ENCODE results near the gene ADD3.

The ADD3 gene

GRCh38 chr10:110074298-110074697 lies 66.5 kb downstream of the ADD3 start:
- H3K4me2 ChIP-seq (ENCODE audit: insufficient read depth, low read length), result no peak overlapping the region
- H3K27me3 ChIP-seq (ENCODE audit: insufficient read depth, low read length, poor library complexity), result no peaks in the 10 kb centered on the region
- no peak overlapping the region for H2AFZ ChIP-seq (ENCODE audit: low read depth, low read length)
- H3K27ac ChIP-seq (ENCODE audit: low read length), result no peak overlapping the region
- peaks cover 85% of the 10 kb centered on the region for H3K79me2 ChIP-seq (ENCODE audit: insufficient read depth, low read length)
- no peak for ATAC-seq (ENCODE audit: insufficient read depth, low read depth)
- H3K4me3 ChIP-seq (ENCODE audit: low read depth in 1 of 2, low read length in 2 of 2), result no peak overlapping the region
- no peaks in the 10 kb centered on the region for H3K36me3 ChIP-seq (ENCODE audit: insufficient read depth, low read length)
- H3K9ac ChIP-seq (ENCODE audit: low read depth, low read length), result no peak overlapping the region
- H3K9me3 ChIP-seq (ENCODE audit: insufficient read depth, low read length, severe bottlenecking), result no peaks in the 10 kb centered on the region
- no peak for DNase-seq
- TF ChIP-seq EZH2 (IDR thresholded peaks at IDR 0.05; ENCODE audit: borderline replicate concordance, low read depth, low read length, severe bottlenecking) (no peak), CTCF (IDR thresholded peaks at IDR 0.05; ENCODE audit: borderline replicate concordance, extremely low read depth, low read length, poor library complexity, severe bottlenecking) (no peak)
- peaks cover 62% of the 10 kb centered on the region for H3K4me1 ChIP-seq (ENCODE audit: insufficient read depth, low read length)
- peaks cover 13% of the 10 kb centered on the region for H4K20me1 ChIP-seq (ENCODE audit: insufficient read depth, low read length)

- no peak for ATAC-seq (ENCODE audit: insufficient read depth, low read depth)
- H3K9ac ChIP-seq (ENCODE audit: low read depth, low read length), result no peak overlapping the region
- no peak overlapping the region for H2AFZ ChIP-seq (ENCODE audit: low read depth, low read length)
- H3K9me3 ChIP-seq (ENCODE audit: insufficient read depth, low read length, severe bottlenecking), result no peaks in the 10 kb centered on the region
- H3K4me1 ChIP-seq (ENCODE audit: insufficient read depth, low read length), result peaks cover 55% of the 10 kb centered on the region
- peaks cover 13% of the 10 kb centered on the region for H4K20me1 ChIP-seq (ENCODE audit: insufficient read depth, low read length)
- no peak for DNase-seq
- H3K27me3 ChIP-seq (ENCODE audit: insufficient read depth, low read length, poor library complexity), result no peaks in the 10 kb centered on the region
- no peak overlapping the region for H3K4me3 ChIP-seq (ENCODE audit: low read depth in 1 of 2, low read length in 2 of 2)
- TF ChIP-seq CTCF (IDR thresholded peaks at IDR 0.05; ENCODE audit: borderline replicate concordance, extremely low read depth, low read length, poor library complexity, severe bottlenecking) (no peak), EZH2 (IDR thresholded peaks at IDR 0.05; ENCODE audit: borderline replicate concordance, low read depth, low read length, severe bottlenecking) (no peak)
- H3K4me2 ChIP-seq (ENCODE audit: insufficient read depth, low read length), result no peak overlapping the region
- peaks cover 84% of the 10 kb centered on the region for H3K79me2 ChIP-seq (ENCODE audit: insufficient read depth, low read length)
- H3K27ac ChIP-seq (ENCODE audit: low read length), result 0 out of 2 replicates have a peak overlapping the region, but pooled peaks have one; percentile 29
- no peaks in the 10 kb centered on the region for H3K36me3 ChIP-seq (ENCODE audit: insufficient read depth, low read length)
Observed at GRCh38 chr10:110074758-110075671, 67.2 kb downstream of the ADD3 start.

- H3K79me2 ChIP-seq (ENCODE audit: insufficient read depth, low read length), result peaks cover 80% of the 10 kb centered on the region
- no peaks in the 10 kb centered on the region for H3K27me3 ChIP-seq (ENCODE audit: insufficient read depth, low read length, poor library complexity)
- H3K27ac ChIP-seq (ENCODE audit: low read length), result no peak overlapping the region
- H4K20me1 ChIP-seq (ENCODE audit: insufficient read depth, low read length), result peaks cover 10% of the 10 kb centered on the region
- H3K36me3 ChIP-seq (ENCODE audit: insufficient read depth, low read length), result no peaks in the 10 kb centered on the region
- no peak overlapping the region for H3K9ac ChIP-seq (ENCODE audit: low read depth, low read length)
- H2AFZ ChIP-seq (ENCODE audit: low read depth, low read length), result no peak overlapping the region
- H3K4me2 ChIP-seq (ENCODE audit: insufficient read depth, low read length), result no peak overlapping the region
- no peak for ATAC-seq (ENCODE audit: insufficient read depth, low read depth)
- no peak for TF ChIP-seq EZH2 (IDR thresholded peaks at IDR 0.05; ENCODE audit: borderline replicate concordance, low read depth, low read length, severe bottlenecking)
- TF ChIP-seq CTCF (IDR thresholded peaks at IDR 0.05; ENCODE audit: borderline replicate concordance, extremely low read depth, low read length, poor library complexity, severe bottlenecking), result no peak
- H3K4me3 ChIP-seq (ENCODE audit: low read depth in 1 of 2, low read length in 2 of 2), result no peak overlapping the region
- H3K4me1 ChIP-seq (ENCODE audit: insufficient read depth, low read length), result peaks cover 48% of the 10 kb centered on the region
- DNase-seq, result no peak
- no peaks in the 10 kb centered on the region for H3K9me3 ChIP-seq (ENCODE audit: insufficient read depth, low read length, severe bottlenecking)
Observed at GRCh38 chr10:110075686-110076085, 67.9 kb downstream of the ADD3 start.

Measured in DND-41 (cell line).